SK-N-SH (cell line): ENCODE results near the gene PPP1R12B.
"Not testable (repeated sequence)": the region's sequence is repeated elsewhere in the genome, so short reads cannot be mapped to it uniquely, and the experiment has no call there.

ENCODE experiments used
- CTCF ChIP-seq: fragments of 200-600 bp; sonication (generic); IDR thresholded peaks from 2 replicates; pipeline ENCODE4 v1.6.1; 2017; ENCODE audit warnings: antibody characterized with exemption, mild to moderate bottlenecking, moderate library complexity
- RFX5 ChIP-seq: IDR thresholded peaks from 2 replicates; pipeline ENCODE4 v1.6.1; 2012; ENCODE audit warnings: mild to moderate bottlenecking, improper control_type of control experiment, low read length

- TF ChIP-seq RFX5, CTCF: not testable (repeated sequence)
Observed at GRCh38 chr1:202629257-202629811, 280.8 kb downstream of the PPP1R12B start.
